LoVo (cell line): ENCODE results near the gene SCAF8.
"Not testable (repeated sequence)": the region's sequence is repeated elsewhere in the genome, so short reads cannot be mapped to it uniquely, and the experiment has no call there.

Source experiments
- DNase-seq: peaks from one replicate; pipeline ENCODE4 v3.0.0-alpha.2; 2016; ENCODE audit warnings: low spot score

The SCAF8 gene

GRCh38 chr6:154733183-154733625 is at the start of gene SCAF8:
Gene SCAF8, plus strand, starts transcription at chr6:154733416. Its CDS starts 485 bp downstream, at chr6:154733901.
- DNase-seq, result peak; percentile 87

GRCh38 chr6:154683756-154684523 is 49.3 kb upstream of the SCAF8 start:
- DNase-seq, result no peak

GRCh38 chr6:154686162-154686561 is 47.1 kb upstream of the SCAF8 start:
- DNase-seq, result no peak

GRCh38 chr6:154689493-154690255 is 43.5 kb upstream of the SCAF8 start:
- DNase-seq, result no peak

- no peak for DNase-seq
Measured at GRCh38 chr6:154690857-154691256, 42.4 kb upstream of the SCAF8 start.

- no peak for DNase-seq
Measured at GRCh38 chr6:154696661-154697060, 36.6 kb upstream of the SCAF8 start.

GRCh38 chr6:154703124-154703523 is 30.1 kb upstream of the SCAF8 start:
- no peak for DNase-seq

GRCh38 chr6:154705471-154706113 is 27.6 kb upstream of the SCAF8 start:
- DNase-seq, result no peak

GRCh38 chr6:154706389-154706788 is 26.8 kb upstream of the SCAF8 start:
- DNase-seq, result no peak

GRCh38 chr6:154709621-154710020 is 23.6 kb upstream of the SCAF8 start:
- no peak for DNase-seq

GRCh38 chr6:154710689-154711088 is 22.5 kb upstream of the SCAF8 start:
- DNase-seq, result no peak

GRCh38 chr6:154715446-154715845 is 17.8 kb upstream of the SCAF8 start:
- no peak for DNase-seq

GRCh38 chr6:154716350-154716749 is 16.9 kb upstream of the SCAF8 start:
- not testable (repeated sequence) for DNase-seq

GRCh38 chr6:154719433-154719832 is 13.8 kb upstream of the SCAF8 start:
- no peak for DNase-seq

- DNase-seq, result no peak
Measured at GRCh38 chr6:154719854-154720253, 13.4 kb upstream of the SCAF8 start.

- peak; percentile 34 for DNase-seq
Measured at GRCh38 chr6:154721460-154721859, 11.8 kb upstream of the SCAF8 start.

GRCh38 chr6:154726887-154727286 is 6.3 kb upstream of the SCAF8 start:
- no peak for DNase-seq

- DNase-seq, result no peak
Measured at GRCh38 chr6:154731296-154732218, 1.7 kb upstream of the SCAF8 start.

GRCh38 chr6:154732538-154733182 is 556 bp upstream of the SCAF8 start:
- DNase-seq, result no peak

- peak; percentile 92 for DNase-seq
Measured at GRCh38 chr6:154733626-154734382, 588 bp downstream of the SCAF8 start.
